ENCODE results near the gene C6orf163. TPM values are rescaled to one million over a fixed set of nuclear protein-coding genes. Genes with fewer than 3 reads are reported as not detected.

Gene C6orf163
- total RNA-seq, 1 experiment from 2014 or later = 2.1 TPM

GRCh38 chr6:87393026-87393622 lies 48.5 kb downstream of the C6orf163 start:
- no peak for TF ChIP-seq EZH2 (IDR thresholded peaks at IDR 0.05; ENCODE audit: borderline replicate concordance, low read depth, low read length, poor library complexity, severe bottlenecking)
- peak; percentile 73 for TF ChIP-seq CTCF (conservative IDR thresholded peaks at IDR 0.05; ENCODE audit: low read depth, low read length)
- peak; percentile 78 for DNase-seq (ENCODE audit: low spot score)
- Histone ChIP-seq H3K4me3 (ENCODE audit: low read depth, low read length, poor library complexity, severe bottlenecking) (no peak overlapping the region), H3K9me3 (ENCODE audit: low read depth, low read length, poor library complexity, severe bottlenecking) (no peaks in the 10 kb centered on the region), H3K27ac (ENCODE audit: low read depth, low read length, poor library complexity, severe bottlenecking) (no peak overlapping the region), H3K4me1 (ENCODE audit: insufficient read depth, low read length, poor library complexity, severe bottlenecking) (no peaks in the 10 kb centered on the region), H3K27me3 (replicated peaks; ENCODE audit: insufficient read depth, low read depth, low read length, poor library complexity) (no peaks in the 10 kb centered on the region), H3K36me3 (ENCODE audit: insufficient read depth, low read length, poor library complexity, severe bottlenecking) (no peaks in the 10 kb centered on the region)
- BruUV-seq (replicated peaks) = no TSS peak
- intact Hi-C loops (cut with micrococcal nuclease; ENCODE audit: unreplicated experiment) = loop anchor here (5.0 to 10.0 kb wide), 5 partner anchors 256 to 1472 kb away; no protein-coding TSS in a partner anchor
- POLR2A ChIA-PET (ENCODE audit: low non-redundant PET) = no interaction called here
- CTCF ChIA-PET = interaction anchor here (0.5 to 0.6 kb wide), 4 partner anchors 16 to 678 kb away, joined by 3 to 7 read pairs (median 3); no protein-coding TSS in a partner anchor

GRCh38 chr6:87395431-87395830 lies 50.8 kb downstream of the C6orf163 start:
- intact Hi-C loops (cut with micrococcal nuclease; ENCODE audit: unreplicated experiment) = loop anchor here (10.0 kb wide), 3 partner anchors 399 to 1469 kb away; no protein-coding TSS in a partner anchor
- H3K27me3 ChIP-seq (replicated peaks; ENCODE audit: insufficient read depth, low read depth, low read length, poor library complexity) = peaks cover 14% of the 10 kb centered on the region
- no peak for DNase-seq (ENCODE audit: low spot score)
- ChIA-PET CTCF (no interaction called here), POLR2A (ENCODE audit: low non-redundant PET) (no interaction called here)
- TF ChIP-seq CTCF (conservative IDR thresholded peaks at IDR 0.05; ENCODE audit: low read depth, low read length) = no peak
- no peak for TF ChIP-seq EZH2 (IDR thresholded peaks at IDR 0.05; ENCODE audit: borderline replicate concordance, low read depth, low read length, poor library complexity, severe bottlenecking)
- no TSS peak for BruUV-seq (replicated peaks)
- H3K36me3 ChIP-seq (ENCODE audit: insufficient read depth, low read length, poor library complexity, severe bottlenecking) = no peaks in the 10 kb centered on the region
- H3K4me1 ChIP-seq (ENCODE audit: insufficient read depth, low read length, poor library complexity, severe bottlenecking) = no peaks in the 10 kb centered on the region
- no peaks in the 10 kb centered on the region for H3K9me3 ChIP-seq (ENCODE audit: low read depth, low read length, poor library complexity, severe bottlenecking)
- no peak overlapping the region for H3K4me3 ChIP-seq (ENCODE audit: low read depth, low read length, poor library complexity, severe bottlenecking)
- no peak overlapping the region for H3K27ac ChIP-seq (ENCODE audit: low read depth, low read length, poor library complexity, severe bottlenecking)

- Histone ChIP-seq H3K4me3 (ENCODE audit: low read depth, low read length, poor library complexity, severe bottlenecking) (no peak overlapping the region), H3K27ac (ENCODE audit: low read depth, low read length, poor library complexity, severe bottlenecking) (no peak overlapping the region), H3K9me3 (ENCODE audit: low read depth, low read length, poor library complexity, severe bottlenecking) (no peaks in the 10 kb centered on the region), H3K36me3 (ENCODE audit: insufficient read depth, low read length, poor library complexity, severe bottlenecking) (no peaks in the 10 kb centered on the region), H3K4me1 (ENCODE audit: insufficient read depth, low read length, poor library complexity, severe bottlenecking) (no peaks in the 10 kb centered on the region), H3K27me3 (replicated peaks; ENCODE audit: insufficient read depth, low read depth, low read length, poor library complexity) (peaks cover 15% of the 10 kb centered on the region)
- ChIA-PET POLR2A (ENCODE audit: low non-redundant PET) (no interaction called here), CTCF (no interaction called here)
- no peak for TF ChIP-seq EZH2 (IDR thresholded peaks at IDR 0.05; ENCODE audit: borderline replicate concordance, low read depth, low read length, poor library complexity, severe bottlenecking)
- no peak for TF ChIP-seq CTCF (conservative IDR thresholded peaks at IDR 0.05; ENCODE audit: low read depth, low read length)
- no TSS peak for BruUV-seq (replicated peaks)
- DNase-seq (ENCODE audit: low spot score) = no peak
- intact Hi-C loops (cut with micrococcal nuclease; ENCODE audit: unreplicated experiment) = loop anchor here (10.0 kb wide), 3 partner anchors 398 to 1468 kb away; no protein-coding TSS in a partner anchor
These were observed 52.2 kb downstream of the C6orf163 start for GRCh38 chr6:87396595-87397392.
